ENCODE results near the gene NTM.
"Not testable (repeated sequence)": the region's sequence is repeated elsewhere in the genome, so short reads cannot be mapped to it uniquely, and the experiment has no call there.

NTM gene

GRCh38 chr11:131465746-131466145 lies 95.3 kb downstream of the NTM start:
- no peak for DNase-seq

GRCh38 chr11:131467645-131468394 lies 97.4 kb downstream of the NTM start:
- no peak for DNase-seq

DNA sequence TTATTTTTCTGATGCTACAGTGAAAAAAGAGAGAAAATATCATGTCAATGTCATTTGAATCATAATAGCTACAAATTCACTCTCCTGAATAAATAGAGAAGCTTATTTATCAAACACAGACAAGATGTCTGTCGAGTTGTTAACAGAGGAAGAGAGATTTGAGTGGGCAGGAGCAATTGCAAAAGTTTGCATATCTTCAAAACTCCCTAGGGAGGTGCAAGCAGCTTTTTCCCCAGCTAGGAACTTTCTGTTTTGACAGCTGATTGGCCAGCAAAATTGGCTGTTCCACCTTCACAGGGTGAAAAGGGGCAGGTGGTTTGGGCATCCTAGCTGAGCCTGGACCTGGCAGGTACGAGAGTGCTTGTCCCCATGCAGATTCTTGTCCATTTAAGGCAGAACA lies 98.2 kb downstream of the NTM start:
- DNase-seq: peak in 2 of 3 donors; percentile 13 to 15

GRCh38 chr11:131470216-131470925 lies 100.0 kb downstream of the NTM start:
- no peak for DNase-seq

- no peak for DNase-seq
Measured at GRCh38 chr11:131471976-131472375, 101.6 kb downstream of the NTM start.

DNA sequence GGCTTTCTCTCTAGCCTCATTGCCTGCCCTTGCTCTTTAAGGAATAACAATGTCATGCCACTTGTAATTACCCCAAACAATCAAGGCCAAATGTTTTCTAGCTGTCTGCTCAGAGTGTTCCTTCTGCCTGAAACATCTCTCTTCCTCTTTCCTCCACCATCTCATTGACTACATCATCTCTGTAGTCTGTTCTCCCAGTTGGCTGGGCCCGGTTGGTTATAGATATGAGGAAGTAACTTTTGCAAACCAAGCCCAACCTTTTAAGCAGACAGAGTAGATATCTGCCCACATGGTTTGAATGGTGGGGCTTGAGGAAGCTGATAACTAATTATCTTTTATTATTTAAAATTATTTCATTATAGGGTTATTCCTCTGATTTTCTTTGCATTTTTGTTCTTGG lies 104.5 kb downstream of the NTM start:
- DNase-seq: peak in 2 of 3 donors; percentile 10 to 27

DNA sequence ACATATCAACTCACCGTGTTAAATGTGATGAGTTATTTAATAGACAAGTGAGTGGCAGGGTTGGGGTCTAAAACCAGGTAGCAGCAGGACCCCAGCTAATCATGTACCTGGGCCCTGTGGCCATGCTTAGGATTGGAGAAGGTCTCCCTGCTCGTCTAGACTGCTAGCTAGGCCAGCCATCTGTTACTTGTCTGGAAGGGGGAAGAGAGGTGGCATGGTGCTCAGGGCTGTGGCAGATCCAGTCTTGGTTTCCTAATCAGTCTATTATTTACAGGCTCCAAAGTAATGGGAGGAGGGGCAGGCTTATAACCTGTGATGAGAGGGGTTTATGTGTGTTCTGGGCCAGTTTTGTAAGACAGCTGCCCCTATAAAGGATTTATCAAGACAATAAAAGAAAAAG lies 105.9 kb downstream of the NTM start:
- peak in 1 of 3 donors; percentile 3 for DNase-seq

GRCh38 chr11:131478341-131478740 lies 107.9 kb downstream of the NTM start:
- no peak for DNase-seq

- DNase-seq: no peak
Measured at GRCh38 chr11:131481303-131481702, 110.9 kb downstream of the NTM start.

GRCh38 chr11:131481971-131482370 lies 111.6 kb downstream of the NTM start:
- no peak for DNase-seq

DNA sequence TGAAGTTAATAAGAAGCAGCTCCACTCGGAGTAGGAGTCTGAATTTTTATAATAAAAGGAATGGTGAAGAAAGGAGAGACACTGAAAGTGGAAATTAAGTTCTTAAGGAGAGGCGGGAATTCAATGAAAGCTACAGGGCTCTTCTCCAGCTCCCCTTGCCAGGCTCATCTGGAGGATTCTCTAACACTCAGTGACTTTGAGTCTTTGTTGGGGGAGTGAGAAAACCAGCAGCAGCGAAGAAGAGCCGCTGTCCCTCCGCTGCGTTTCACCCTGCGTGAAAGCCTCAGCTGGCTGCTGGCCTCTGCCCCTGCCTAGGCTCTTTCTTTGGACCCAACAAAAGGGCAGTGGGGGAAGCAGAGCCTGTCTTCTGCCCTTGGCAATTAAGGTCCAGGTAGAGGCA lies 113.0 kb downstream of the NTM start:
- DNase-seq: no peak

GRCh38 chr11:131483877-131484276 lies 113.5 kb downstream of the NTM start:
- DNase-seq: no peak

GRCh38 chr11:131486100-131486499 lies 115.7 kb downstream of the NTM start:
- DNase-seq: no peak

DNA sequence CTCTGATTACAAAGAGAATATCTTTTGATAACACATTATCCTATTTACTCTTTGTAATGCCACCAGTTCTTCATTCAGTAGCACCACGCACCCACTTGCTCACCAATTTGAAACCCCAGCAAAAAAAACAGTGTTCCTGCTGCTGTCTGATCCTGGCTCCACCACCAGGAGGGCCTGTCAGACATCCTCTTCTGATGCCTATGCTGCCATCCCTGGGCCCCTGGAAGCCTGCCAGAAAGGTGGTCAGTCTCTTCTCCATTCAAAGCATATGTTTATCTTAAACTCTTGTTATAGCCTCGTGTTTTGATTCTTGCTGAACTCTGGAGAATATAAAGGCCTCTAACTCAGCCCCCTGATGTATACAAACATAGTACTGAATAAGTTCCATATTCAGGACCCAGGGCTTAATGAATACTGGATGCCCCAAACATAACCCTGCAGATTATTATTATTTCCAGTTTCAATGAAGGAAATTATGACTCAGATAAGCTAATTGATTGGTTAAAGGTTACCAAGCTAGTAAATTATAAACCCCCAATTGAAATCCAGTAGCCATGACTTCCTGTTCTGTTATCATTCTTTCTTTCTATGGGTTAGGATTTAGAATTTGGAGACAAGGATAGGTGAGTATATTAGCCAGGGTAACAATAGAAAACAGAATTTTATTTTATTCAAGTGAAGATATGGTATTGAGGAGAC lies 116.7 kb downstream of the NTM start:
- no peak for DNase-seq

DNA sequence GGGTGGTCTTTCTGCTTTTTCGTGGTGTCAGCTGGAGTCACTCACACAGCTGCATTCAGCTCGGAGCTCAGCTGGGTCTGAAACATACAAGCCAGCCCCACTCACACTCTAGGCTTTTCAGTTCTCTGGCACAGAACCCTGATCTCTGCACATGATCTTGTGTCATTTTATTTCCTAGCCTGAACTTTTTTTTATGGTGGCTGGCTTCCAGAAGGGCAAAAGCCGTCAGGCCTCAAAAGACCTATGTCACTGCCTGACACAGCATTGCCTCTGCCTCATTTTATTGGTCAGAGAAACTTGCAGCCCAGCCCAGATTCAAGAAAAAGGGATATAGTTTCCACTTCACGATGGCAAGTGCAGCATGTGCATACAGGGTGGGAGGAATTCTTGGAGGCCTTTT lies 117.8 kb downstream of the NTM start:
- no peak for DNase-seq

GRCh38 chr11:131491503-131491902 lies 121.1 kb downstream of the NTM start:
- peak in 1 of 3 donors; percentile 3 for DNase-seq

DNA sequence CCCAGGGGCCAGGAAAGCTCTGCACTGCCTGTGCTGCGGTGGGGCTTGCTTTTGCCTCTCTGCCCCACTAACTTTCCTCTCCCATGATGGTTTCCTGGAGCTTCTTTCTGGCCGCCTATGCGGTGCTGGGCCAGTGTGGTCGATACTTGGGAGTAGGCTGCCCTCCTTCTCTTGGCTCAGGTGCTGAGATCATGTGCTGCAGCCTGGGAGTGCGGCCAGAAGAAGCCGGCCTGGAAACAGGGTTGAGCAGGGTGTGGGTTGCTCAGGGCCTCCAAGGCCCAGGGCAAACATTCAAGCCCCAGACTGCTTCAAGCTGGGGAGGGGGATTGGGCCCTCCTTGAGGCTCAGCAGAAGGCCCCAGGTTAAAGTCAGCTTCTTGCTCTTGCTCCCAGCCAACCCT lies 125.0 kb downstream of the NTM start:
- DNase-seq: no peak

- not testable (repeated sequence) for DNase-seq
Measured at GRCh38 chr11:131497686-131498085, 127.3 kb downstream of the NTM start.

- DNase-seq: no peak
Measured at GRCh38 chr11:131498631-131499160, 128.3 kb downstream of the NTM start.

- DNase-seq: no peak
Measured at GRCh38 chr11:131499199-131499598, 128.8 kb downstream of the NTM start.

- no peak for DNase-seq
Measured at GRCh38 chr11:131503017-131503416, 132.6 kb downstream of the NTM start.

- DNase-seq: peak in 1 of 3 donors; percentile 2
Measured at GRCh38 chr11:131504199-131504949, 134.0 kb downstream of the NTM start.

- no peak for DNase-seq
Measured at GRCh38 chr11:131506348-131506747, 135.9 kb downstream of the NTM start.

Data from suppressor macrophage treated with lipopolysaccharide for 1 hour (primary cell).